LoVo (cell line): ENCODE results near the gene RABGAP1L.

Source experiments
- DNase-seq: peaks from one replicate; pipeline ENCODE4 v3.0.0-alpha.2; 2016; ENCODE audit warnings: low spot score

RABGAP1L gene

GRCh38 chr1:174935961-174936727 lies 776.8 kb downstream of the RABGAP1L start:
- no peak for DNase-seq

DNA sequence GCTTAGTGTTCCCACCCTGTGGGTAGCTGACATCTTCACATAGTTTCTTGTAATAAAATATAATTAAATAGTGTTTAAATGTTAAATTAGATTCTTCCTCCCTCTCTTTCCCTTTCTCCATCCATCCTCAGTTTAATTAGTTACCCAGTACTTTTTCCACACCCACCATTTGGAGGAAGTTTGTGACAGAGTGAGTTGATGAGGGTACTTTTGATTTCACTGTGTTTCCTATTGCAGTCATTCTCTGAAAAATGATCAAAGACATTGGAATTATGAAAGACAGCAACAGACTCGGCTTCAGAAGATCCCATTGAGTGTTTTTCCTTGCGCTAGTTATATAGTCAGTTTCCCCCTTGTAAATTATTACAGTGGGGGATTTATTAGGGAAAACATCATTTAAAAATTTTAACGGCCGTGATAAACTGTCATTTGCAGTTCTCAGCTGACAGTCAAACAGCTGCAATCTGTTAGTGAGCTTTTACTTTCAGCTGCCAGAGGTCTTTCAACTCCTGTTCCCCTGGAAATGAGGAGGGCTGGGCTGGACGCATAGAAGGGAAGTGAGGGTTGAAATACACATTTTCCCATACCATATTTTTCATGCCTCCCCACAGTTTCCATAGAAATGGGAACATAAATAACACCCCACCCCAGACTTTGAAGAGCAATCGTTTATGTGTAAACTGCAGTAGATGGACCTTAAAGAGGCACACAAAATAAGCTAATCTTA lies 779.1 kb downstream of the RABGAP1L start:
- no peak for DNase-seq

- DNase-seq: no peak
Observed at GRCh38 chr1:174939775-174940545, 780.6 kb downstream of the RABGAP1L start.

- DNase-seq: no peak
Observed at GRCh38 chr1:174940646-174941175, 781.4 kb downstream of the RABGAP1L start.

DNA sequence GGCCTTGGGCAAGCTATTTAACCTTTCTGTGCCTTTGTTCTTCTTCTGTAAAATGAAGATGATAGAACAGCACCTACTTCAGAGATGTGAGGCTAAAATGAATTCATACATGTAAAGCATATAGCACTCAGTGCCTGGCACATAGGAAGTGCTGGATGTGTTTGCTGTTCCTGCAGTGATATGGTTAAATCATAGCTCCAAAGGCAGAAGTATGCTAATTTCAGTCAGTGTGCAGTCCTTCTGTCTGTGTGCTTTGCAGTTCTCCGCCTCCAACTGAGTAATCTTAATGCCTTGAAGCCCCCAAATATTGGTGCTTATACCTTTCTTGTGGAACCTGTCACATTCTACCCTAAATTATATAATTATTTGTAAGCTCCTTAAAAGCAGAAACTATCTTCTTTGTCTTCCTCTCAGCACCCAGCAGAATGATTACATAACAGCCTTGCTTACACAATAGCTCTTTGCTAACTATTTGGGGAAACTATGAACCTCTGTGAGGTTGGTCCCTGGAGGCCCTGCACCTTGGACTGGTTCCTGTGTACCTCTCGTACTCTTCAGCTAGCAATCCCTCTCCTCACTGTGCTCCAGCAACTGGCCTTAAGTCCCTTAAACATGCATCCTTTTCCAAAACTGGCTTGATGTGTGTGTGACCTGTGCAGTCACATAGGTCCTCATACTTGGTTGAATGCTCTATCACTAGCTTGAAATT lies 783.4 kb downstream of the RABGAP1L start:
- no peak for DNase-seq

GRCh38 chr1:174946031-174946430 lies 786.7 kb downstream of the RABGAP1L start:
- no peak for DNase-seq

DNA sequence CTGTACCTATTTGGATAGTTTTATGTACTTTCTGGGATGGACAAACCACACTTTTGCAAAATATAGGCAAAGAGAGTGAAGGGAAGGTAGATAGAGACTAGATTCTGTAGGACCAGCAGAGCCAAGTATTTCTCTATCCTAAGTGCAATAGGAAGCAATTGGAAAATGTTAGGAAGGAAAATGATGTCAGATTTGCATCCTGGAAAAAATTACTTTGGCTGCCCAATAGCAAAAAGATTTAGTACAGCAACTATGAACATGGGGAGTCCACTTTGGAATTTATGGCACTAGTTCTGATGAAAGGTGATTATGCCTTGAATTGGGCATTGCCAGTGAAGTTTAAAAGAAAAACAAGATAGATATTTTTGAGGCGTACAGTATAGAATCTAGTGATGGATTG lies 789.7 kb downstream of the RABGAP1L start:
- no peak for DNase-seq

DNA sequence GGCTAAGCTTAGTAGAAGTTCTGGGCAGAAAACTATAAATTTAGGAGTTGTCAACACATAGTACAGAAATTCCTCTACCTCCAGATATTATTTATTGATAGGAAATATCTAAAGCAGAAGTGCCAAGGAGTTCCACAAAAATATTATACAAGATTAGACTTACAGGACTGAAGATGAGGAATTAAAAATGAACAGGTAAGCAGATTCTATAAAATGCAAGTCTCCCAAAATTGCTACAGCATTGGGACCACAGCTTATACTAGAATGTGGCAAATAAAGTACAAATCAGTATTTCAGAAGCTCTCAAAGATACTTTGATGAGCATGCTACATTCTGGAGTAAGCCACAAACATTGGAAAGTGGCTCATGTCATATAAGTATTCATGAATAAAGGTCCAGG lies 790.3 kb downstream of the RABGAP1L start:
- no peak for DNase-seq

DNA sequence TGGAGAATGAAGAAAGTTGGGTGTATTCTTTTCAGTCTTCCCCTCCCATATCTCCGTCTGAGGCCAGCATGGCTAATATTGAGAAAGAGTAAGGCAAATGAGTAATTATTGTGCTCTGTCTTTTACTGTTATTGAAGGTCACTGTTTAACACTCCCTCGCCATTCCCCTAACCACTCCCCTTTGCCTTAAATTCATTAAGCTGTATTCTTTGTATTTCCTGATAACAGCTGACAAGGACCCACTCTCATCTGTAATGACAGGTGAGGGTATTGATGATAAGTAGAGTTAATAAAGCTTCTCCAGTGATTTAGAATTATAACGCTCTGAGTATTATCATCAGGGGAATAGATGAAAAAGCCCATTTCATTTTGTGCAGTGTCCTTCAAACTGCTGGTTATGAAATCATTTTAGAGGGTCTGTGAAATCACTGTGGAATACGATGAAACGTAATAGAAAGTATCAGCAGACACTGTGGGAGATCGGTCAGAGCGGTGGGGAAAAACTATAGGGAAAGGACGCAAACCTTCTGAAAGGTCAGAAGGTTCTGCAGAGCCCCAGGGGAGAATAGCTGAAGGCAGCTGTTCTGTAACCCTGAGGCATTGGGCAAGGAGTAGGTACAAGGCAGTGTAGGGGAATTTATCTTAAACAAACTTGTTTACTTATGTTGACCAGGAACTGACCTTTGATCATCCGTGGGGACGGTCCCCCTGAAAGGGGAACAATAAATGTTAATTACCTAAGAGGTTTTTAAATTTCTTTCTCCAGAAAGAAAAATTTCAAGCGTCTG lies 794.2 kb downstream of the RABGAP1L start:
- peak; percentile 31 for DNase-seq

DNA sequence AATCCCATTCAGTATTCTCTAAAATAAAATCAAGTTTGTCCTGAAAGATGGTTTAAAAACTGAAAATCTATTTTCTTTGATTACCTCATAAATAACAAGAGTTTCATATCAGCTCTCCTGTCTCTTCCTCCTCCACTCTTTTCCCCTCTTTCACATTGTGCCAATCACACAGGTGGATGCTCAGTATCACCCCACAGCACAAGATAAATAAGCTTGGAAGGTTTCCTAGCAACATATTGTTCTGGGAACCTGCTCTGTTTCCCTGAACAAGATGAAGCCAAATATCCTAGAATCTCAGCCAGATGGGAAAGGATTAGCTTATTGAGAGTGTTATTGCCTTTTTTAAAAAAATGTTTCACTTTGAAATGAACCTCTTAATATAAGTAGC lies 794.7 kb downstream of the RABGAP1L start:
- no peak for DNase-seq

GRCh38 chr1:174954671-174955669 lies 795.6 kb downstream of the RABGAP1L start:
- no peak for DNase-seq

DNA sequence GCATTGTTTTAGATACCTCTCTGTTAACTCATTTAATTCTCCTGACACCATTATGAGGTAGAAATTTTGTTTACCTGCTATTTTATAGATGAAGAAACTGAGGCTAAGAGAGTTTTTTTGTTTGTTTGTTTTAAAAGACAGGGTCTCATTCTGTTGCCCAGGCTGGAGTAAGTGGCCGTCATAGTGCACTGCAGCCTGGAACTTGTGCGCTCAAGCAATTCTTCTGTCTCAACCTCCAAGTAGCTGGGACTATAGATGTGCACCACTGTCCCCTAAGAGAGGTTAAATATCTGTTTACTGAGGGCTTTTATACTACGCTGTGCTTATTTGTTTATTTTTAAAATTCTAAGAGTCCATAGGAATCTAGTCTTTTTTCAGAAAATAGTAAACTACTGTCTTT lies 796.8 kb downstream of the RABGAP1L start:
- no peak for DNase-seq

DNA sequence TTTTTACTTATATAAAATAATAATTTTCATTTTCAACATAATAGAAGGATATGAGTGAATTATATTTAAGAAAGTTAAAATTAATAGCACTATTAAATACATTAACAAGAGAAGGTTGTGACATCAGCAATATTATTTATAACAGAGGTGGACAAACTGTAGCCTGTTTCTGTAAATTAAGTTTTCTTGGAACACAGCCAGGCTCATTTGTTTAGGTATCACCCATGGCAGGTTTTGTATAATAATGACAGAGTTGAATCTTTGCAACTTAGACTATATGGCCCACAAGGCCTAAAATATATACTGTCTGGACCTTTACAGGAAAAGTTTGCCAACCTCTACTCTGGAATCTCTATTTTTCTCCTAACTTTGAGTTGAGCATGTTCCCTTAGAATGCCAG lies 797.7 kb downstream of the RABGAP1L start:
- DNase-seq: no peak

GRCh38 chr1:174957829-174958228 lies 798.5 kb downstream of the RABGAP1L start:
- DNase-seq: no peak

DNA sequence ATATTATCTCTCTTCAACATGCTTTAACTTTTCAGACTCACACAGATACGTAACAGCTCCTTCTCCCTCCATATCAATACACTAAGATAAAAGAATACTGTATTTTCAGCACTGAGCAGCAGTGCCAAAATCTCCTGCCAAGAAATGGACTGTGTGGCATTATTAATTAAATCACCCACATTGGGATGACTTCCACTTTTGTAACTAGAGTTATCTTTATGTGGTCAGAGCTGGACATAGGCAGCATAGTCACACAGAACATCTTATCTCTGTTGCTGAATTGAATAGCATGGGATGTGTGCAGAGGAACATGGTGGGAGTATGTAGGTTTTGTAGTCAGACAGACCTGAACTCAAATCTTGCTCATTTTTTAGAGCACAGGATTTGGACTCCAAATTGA lies 799.1 kb downstream of the RABGAP1L start:
- DNase-seq: no peak

GRCh38 chr1:174960362-174960761 lies 801.0 kb downstream of the RABGAP1L start:
- no peak for DNase-seq

DNA sequence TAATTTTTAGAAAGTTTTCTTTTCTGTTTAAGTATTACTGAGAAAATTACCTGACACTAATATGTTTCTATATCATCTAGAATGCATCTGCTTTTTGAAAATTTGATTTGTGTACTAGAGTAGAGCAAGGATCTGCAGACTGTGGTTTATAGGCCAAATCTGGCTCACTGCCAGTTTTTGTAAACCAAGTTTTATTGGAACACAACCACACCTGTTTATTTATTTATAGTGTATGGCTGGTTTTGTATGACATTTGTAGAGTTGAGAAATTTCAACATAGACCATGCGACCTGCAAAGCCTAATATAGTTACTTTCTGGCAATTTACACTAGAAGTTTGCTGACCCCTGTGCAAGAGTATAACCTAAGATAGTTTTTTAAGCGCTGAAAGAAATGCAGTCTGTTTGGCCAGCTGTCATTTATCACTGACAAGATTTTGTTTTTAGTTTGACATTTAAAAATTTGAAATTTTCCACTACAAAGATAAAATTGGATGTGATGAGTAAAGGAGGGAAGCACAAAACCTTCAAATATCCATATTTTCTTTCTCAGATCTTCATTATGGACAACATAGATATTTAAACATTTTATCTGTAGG lies 804.3 kb downstream of the RABGAP1L start:
- DNase-seq: peak; percentile 65

GRCh38 chr1:174964261-174964971 lies 805.1 kb downstream of the RABGAP1L start:
- peak; percentile 37 for DNase-seq

DNA sequence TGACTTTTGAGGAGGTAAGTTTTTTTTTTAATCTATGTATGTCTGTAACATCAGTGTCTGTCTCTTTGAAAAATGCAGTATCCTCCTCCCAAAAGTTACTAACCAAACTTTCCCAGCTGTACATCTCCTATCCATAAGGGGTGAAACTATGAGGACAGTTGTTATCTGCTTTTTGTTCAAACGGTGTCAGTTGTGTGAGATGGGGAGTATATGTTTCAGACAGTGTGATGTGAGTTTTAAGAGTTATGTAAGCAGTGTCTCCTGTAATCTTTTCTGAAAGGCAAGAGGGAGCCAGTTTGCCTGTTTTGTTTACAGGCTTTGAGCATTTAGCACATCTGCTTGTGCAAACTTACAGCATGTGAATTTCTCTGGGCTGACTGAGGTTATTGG lies 805.6 kb downstream of the RABGAP1L start:
- DNase-seq: no peak
